CD14-positive monocyte (primary cell): Measurements from ENCODE around the gene MGAT5. TPM values are rescaled to one million over a fixed set of nuclear protein-coding genes. Genes with fewer than 3 reads are reported as not detected.

Experiments used
- DNase-seq, 3 donors: peaks; one replicate each; pipeline ENCODE4 v3.0.0-alpha.2; 2011 to 2022
- H2AFZ ChIP-seq: 2 replicates; pipeline ENCODE4 v1.6.0; 2012; ENCODE audit warnings: mild to moderate bottlenecking, low read depth, low read length, inconsistent platforms; ENCODE audit not compliant: insufficient read depth, poor library complexity, severe bottlenecking
- H3K27ac ChIP-seq, 2 donors: 1 replicate in 1 of 2; 2 replicates in 1 of 2; pipeline ENCODE4 v1.5.1; 2012 to 2013; ENCODE audit warnings: low read length in 2 of 2, control low read depth in 1 of 2, inconsistent platforms in 1 of 2, low read depth in 1 of 2, mild to moderate bottlenecking in 1 of 2
- H3K27me3 ChIP-seq, 2 donors: one replicate each; pipeline versions ENCODE4 v1.6.0 to v1.6.1; 2011 to 2013; ENCODE audit warnings: low read length in 2 of 2; ENCODE audit not compliant: control insufficient read depth in 2 of 2, insufficient read depth in 2 of 2
- H3K36me3 ChIP-seq, 2 donors: replicated peaks in 1 of 2; 1 replicate in 1 of 2; 2 replicates in 1 of 2; pipeline versions ENCODE4 v1.5.1 to v1.6.1; 2012 to 2013; ENCODE audit warnings: low read length in 2 of 2, control low read depth in 1 of 2, inconsistent platforms in 1 of 2, mild to moderate bottlenecking in 1 of 2; ENCODE audit not compliant: insufficient read depth in 2 of 2, control insufficient read depth in 1 of 2
- H3K4me1 ChIP-seq, 2 donors: 1 replicate in 1 of 2; 2 replicates in 1 of 2; pipeline versions ENCODE4 v1.5.1 to v1.6.1; 2012 to 2013; ENCODE audit warnings: low read length in 2 of 2, control low read depth in 1 of 2, inconsistent platforms in 1 of 2, mild to moderate bottlenecking in 1 of 2, moderate library complexity in 1 of 2; ENCODE audit not compliant: insufficient read depth in 2 of 2, control insufficient read depth in 1 of 2
- H3K4me2 ChIP-seq: replicated peaks from 2 replicates; pipeline ENCODE3; 2012; ENCODE audit warnings: low read length, moderate library complexity, mild to moderate bottlenecking; ENCODE audit not compliant: poor library complexity, severe bottlenecking; ENCODE audit errors: extremely low read depth
- H3K4me3 ChIP-seq, 3 experiments: fragments of 200-600 bp in 1 of 3; sonication (generic) in 1 of 3; replicated peaks in 1 of 3; 1 replicate in 2 of 3; 2 replicates in 1 of 3; pipeline ENCODE4 v1.5.1; 2011 to 2013; ENCODE audit warnings: low read length in 3 of 3, mild to moderate bottlenecking in 3 of 3, control low read depth in 2 of 3, low read depth in 2 of 3, inconsistent platforms in 1 of 3, moderate library complexity in 1 of 3
- H3K79me2 ChIP-seq: 2 replicates; pipeline ENCODE4 v1.6.0; 2012; ENCODE audit warnings: mild to moderate bottlenecking, control low read depth, inconsistent platforms, low read length, moderate library complexity; ENCODE audit not compliant: insufficient read depth
- H3K9ac ChIP-seq: 2 replicates; pipeline ENCODE4 v1.6.0; 2017; ENCODE audit warnings: low read length, mild to moderate bottlenecking; ENCODE audit not compliant: insufficient read depth, poor library complexity, severe bottlenecking
- H3K9me3 ChIP-seq, 2 donors: replicated peaks in 1 of 2; 1 replicate in 1 of 2; 2 replicates in 1 of 2; pipeline versions ENCODE4 v1.5.1 to v1.6.1; 2012 to 2013; ENCODE audit warnings: low read length in 2 of 2, control low read depth in 1 of 2; ENCODE audit not compliant: control insufficient read depth in 1 of 2, insufficient read depth in 1 of 2
- H4K20me1 ChIP-seq: 2 replicates; pipeline ENCODE4 v1.6.0; 2012; ENCODE audit warnings: mild to moderate bottlenecking, low read length, control low read depth, moderate library complexity; ENCODE audit not compliant: insufficient read depth
- H3K27ac Mint-ChIP-seq, 7 donors: one replicate each; pipeline ENCODE4 v1.8.0; 2020; ENCODE audit warnings: mild to moderate bottlenecking in 7 of 7, mixed read lengths in 7 of 7, moderate library complexity in 6 of 7, inconsistent platforms in 2 of 7
- H3K27me3 Mint-ChIP-seq, 3 donors: one replicate each; pipeline ENCODE4 v1.8.0; 2021 to 2022; ENCODE audit warnings: low read depth in 3 of 3, mild to moderate bottlenecking in 3 of 3, mixed read lengths in 3 of 3, moderate library complexity in 3 of 3, inconsistent platforms in 1 of 3
- H3K36me3 Mint-ChIP-seq, 2 donors: one replicate each; pipeline ENCODE4 v1.8.0; 2020; ENCODE audit warnings: mixed read lengths in 2 of 2, inconsistent platforms in 1 of 2, mild to moderate bottlenecking in 1 of 2
- H3K4me1 Mint-ChIP-seq: one replicate; pipeline ENCODE4 v1.8.0; 2020; ENCODE audit warnings: mild to moderate bottlenecking, mixed read lengths
- H3K4me3 Mint-ChIP-seq, 2 donors: one replicate each; pipeline ENCODE4 v1.8.0; 2020; ENCODE audit warnings: mild to moderate bottlenecking in 2 of 2, mixed read lengths in 2 of 2, moderate library complexity in 1 of 2
- H3K9me3 Mint-ChIP-seq, 7 donors: one replicate each; pipeline ENCODE4 v1.8.0; 2020 to 2022; ENCODE audit warnings: mixed read lengths in 7 of 7, mild to moderate bottlenecking in 6 of 7, moderate library complexity in 6 of 7, inconsistent platforms in 2 of 7
- WGBS: methylation state at CpG from one replicate; pipeline ENCODE4 v1.1.5; 2013; ENCODE audit warnings: missing lambda C conversion rate; ENCODE audit not compliant: insufficient coverage; 5-methylcytosine and 5-hydroxymethylcytosine counted together
- intact Hi-C, 2 donors: fragments of 100-400 bp; cut with micrococcal nuclease; formaldehyde crosslinking; loops; one replicate each; pipeline versions ENCODE4 v1.15.0 to v1.15.1; 2023
- polyA plus RNA-seq, 3 donors: library from polyadenylated mRNA; depleted of rRNA in 1 of 3; unstranded in 2 of 3; stranded (reverse) in 1 of 3; fragments of 300-500 nt in 2 of 3; fragments of >200 nt in 1 of 3; fragmentation: Illumina TruSeq in 2 of 3; gene quantifications; 1 replicate in 2 of 3; 2 replicates in 1 of 3; pipeline ENCODE4 v1.2.3, GENCODE V29; 2012 to 2021
- TF ChIP-seq, protein P1 (sequence below): fragments of 200-600 bp; IDR thresholded peaks from one replicate; pipeline ENCODE4 v1.8.0; 2022; ENCODE audit warnings: antibody characterized with exemption, mild to moderate bottlenecking

Gene MGAT5
- polyA plus RNA-seq, 3 donors = 1.9 to 6.6 (median 2.4) TPM

DNA sequence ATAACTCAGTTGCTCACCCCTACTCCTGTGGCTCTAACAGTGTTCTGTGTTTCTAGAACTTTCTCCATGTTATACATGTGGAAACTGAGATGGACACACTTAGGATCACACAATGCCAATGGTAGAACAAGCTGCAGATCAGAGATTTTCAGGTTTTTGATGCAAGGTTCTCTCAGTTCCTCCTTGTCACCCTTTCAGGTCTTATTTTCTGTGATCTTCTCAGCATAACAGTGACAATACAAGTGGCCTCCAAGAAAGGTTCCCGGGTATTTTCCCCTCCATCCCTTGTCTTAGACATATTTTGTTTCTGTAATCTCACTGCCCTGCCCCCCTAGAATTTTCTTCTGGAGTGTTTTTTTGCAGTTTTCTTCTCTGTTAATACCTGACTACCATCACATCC lies 6.2 kb upstream of the MGAT5 start:
- Histone ChIP-seq H3K27me3 (no peaks in the 10 kb centered on the region), H3K27ac (no peak overlapping the region), H4K20me1 (peaks cover 42% of the 10 kb centered on the region), H3K9ac (no peak overlapping the region), H3K9me3 (no peaks in the 10 kb centered on the region), H3K79me2 (peaks cover 30% of the 10 kb centered on the region), H3K4me2 (no peak overlapping the region), H3K36me3 (no peaks in the 10 kb centered on the region), H3K4me1 (peaks cover 9 to 10% of the 10 kb centered on the region in 2 donors), H2AFZ (no peak overlapping the region), H3K4me3 (no peak overlapping the region)
- H3K36me3 Mint-ChIP-seq = no peaks in the 10 kb centered on the region
- no CpG with 5 or more reads among the region's 1 CpG for WGBS
- intact Hi-C loops = loop anchor here in 1 of 2 donors (2.0 kb wide), 1 partner anchor 127 kb away; no protein-coding TSS in a partner anchor
- H3K4me3 Mint-ChIP-seq = no peak overlapping the region
- no peaks in the 10 kb centered on the region for H3K27me3 Mint-ChIP-seq
- peaks cover 56% of the 10 kb centered on the region for H3K4me1 Mint-ChIP-seq
- TF ChIP-seq, protein P1, sequence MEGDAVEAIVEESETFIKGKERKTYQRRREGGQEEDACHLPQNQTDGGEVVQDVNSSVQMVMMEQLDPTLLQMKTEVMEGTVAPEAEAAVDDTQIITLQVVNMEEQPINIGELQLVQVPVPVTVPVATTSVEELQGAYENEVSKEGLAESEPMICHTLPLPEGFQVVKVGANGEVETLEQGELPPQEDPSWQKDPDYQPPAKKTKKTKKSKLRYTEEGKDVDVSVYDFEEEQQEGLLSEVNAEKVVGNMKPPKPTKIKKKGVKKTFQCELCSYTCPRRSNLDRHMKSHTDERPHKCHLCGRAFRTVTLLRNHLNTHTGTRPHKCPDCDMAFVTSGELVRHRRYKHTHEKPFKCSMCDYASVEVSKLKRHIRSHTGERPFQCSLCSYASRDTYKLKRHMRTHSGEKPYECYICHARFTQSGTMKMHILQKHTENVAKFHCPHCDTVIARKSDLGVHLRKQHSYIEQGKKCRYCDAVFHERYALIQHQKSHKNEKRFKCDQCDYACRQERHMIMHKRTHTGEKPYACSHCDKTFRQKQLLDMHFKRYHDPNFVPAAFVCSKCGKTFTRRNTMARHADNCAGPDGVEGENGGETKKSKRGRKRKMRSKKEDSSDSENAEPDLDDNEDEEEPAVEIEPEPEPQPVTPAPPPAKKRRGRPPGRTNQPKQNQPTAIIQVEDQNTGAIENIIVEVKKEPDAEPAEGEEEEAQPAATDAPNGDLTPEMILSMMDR = no peak
- H3K27ac Mint-ChIP-seq = no peak overlapping the region
- DNase-seq = no peak
- H3K9me3 Mint-ChIP-seq = no peaks in the 10 kb centered on the region

DNA sequence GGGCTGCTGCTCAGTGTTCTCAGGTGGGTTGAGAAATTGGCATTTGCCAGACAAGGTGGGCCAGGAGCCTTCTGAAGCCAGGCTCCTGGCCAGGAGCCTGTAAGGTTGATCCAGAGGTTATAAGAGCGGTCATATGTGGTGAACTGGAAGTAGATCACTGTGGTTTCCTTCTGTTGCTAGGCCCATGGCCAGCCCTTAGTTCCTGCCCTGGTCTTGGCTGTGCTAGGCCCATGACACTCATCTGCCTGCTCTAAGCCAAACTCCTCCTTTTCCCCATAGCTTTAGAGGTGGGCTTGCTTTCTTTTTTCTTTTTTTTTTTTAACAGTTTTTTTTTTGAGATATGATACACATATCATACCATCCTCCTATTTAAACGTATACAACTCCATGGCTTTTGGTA lies 5.0 kb upstream of the MGAT5 start:
- Histone ChIP-seq H4K20me1 (peaks cover 37% of the 10 kb centered on the region), H2AFZ (no peak overlapping the region), H3K4me3 (no peak overlapping the region), H3K79me2 (peaks cover 30% of the 10 kb centered on the region), H3K9me3 (no peaks in the 10 kb centered on the region), H3K4me1 (peaks cover 9 to 10% of the 10 kb centered on the region in 2 donors), H3K36me3 (no peaks in the 10 kb centered on the region), H3K9ac (no peak overlapping the region), H3K27ac (no peak overlapping the region), H3K4me2 (no peak overlapping the region), H3K27me3 (no peaks in the 10 kb centered on the region)
- intact Hi-C loops = no loop called here
- Mint-ChIP-seq H3K27me3 (no peaks in the 10 kb centered on the region), H3K9me3 (no peaks in the 10 kb centered on the region), H3K27ac (peak overlapping the region in 1 of 7 donors; percentile 7), H3K36me3 (peaks cover 0 to 3% of the 10 kb centered on the region in 2 donors), H3K4me3 (no peak overlapping the region), H3K4me1 (peaks cover 64% of the 10 kb centered on the region)
- DNase-seq = no peak
- 71% methylated on average over 2 of the region's 2 CpGs for WGBS
- TF ChIP-seq, protein P1 = no peak
